Prostate gland (tissue), 2 donors: ENCODE data around the gene APOD. TPM values are rescaled to one million over a fixed set of nuclear protein-coding genes. Genes with fewer than 3 reads are reported as not detected.

ENCODE experiments used
- DNase-seq: peaks from one replicate; pipeline ENCODE4 v3.0.0-alpha.2; 2019; ENCODE audit warnings: low spot score
- H3K27ac ChIP-seq, 2 donors: fragments of 200-600 bp; sonication (generic); 2 replicates each; pipeline ENCODE4 v1.5.1; 2017 to 2019
- H3K27me3 ChIP-seq: fragments of 200-600 bp; sonication (generic); replicated peaks from 2 replicates; pipeline ENCODE4 v1.5.1; 2019; ENCODE audit not compliant: insufficient read depth
- H3K36me3 ChIP-seq, 2 donors: fragments of 200-600 bp; sonication (generic); 1 replicate in 1 of 2; 2 replicates in 1 of 2; pipeline versions ENCODE4 v1.5.1 to v1.8.1; 2017 to 2019
- H3K4me1 ChIP-seq: fragments of 200-600 bp; sonication (generic); replicated peaks from 2 replicates; pipeline ENCODE4 v1.5.1; 2019
- H3K4me3 ChIP-seq, 2 donors: fragments of 200-600 bp; sonication (generic); 2 replicates each; pipeline ENCODE4 v1.5.1; 2017 to 2019
- H3K9me3 ChIP-seq: fragments of 200-600 bp; sonication (generic); 2 replicates; pipeline ENCODE4 v1.5.1; 2017
- POLR2A ChIP-seq: fragments of 450-650 bp; IDR thresholded peaks from one replicate; pipeline ENCODE4 v1.6.1; 2016; ENCODE audit warnings: antibody characterized with exemption, mild to moderate bottlenecking
- POLR2AphosphoS5 ChIP-seq: sonication (generic); formaldehyde crosslinking; IDR thresholded peaks from one replicate; pipeline ENCODE4 v1.6.1; 2017; ENCODE audit warnings: antibody characterized with exemption
- WGBS: methylation state at CpG from one replicate; pipeline ENCODE4 v1.1.5; 2018; 5-methylcytosine and 5-hydroxymethylcytosine counted together
- intact Hi-C: fragments of 100-400 bp; cut with DNase I; formaldehyde crosslinking; loops from one replicate; pipeline ENCODE4 v1.14.2; 2022
- total RNA-seq, 2 donors: library from RNA; depleted of rRNA; stranded (reverse); fragments of >200 nt; gene quantifications; one replicate each; pipeline ENCODE4 v1.1.0, GENCODE V29; 2016
- TF ChIP-seq, protein P1 (sequence below), 4 experiments: fragments of 200-600 bp in 2 of 4; fragments of 450-650 bp in 2 of 4; sonication (generic) in 2 of 4; IDR thresholded peaks; 1 replicate in 3 of 4; 2 replicates in 1 of 4; pipeline ENCODE4 v1.5.1; 2016 to 2019; ENCODE audit warnings: antibody characterized with exemption in 4 of 4, mild to moderate bottlenecking in 2 of 4, moderate library complexity in 2 of 4

APOD gene
- total RNA-seq, 2 donors from 2014 or later = 52.4 to 121 TPM

DNA sequence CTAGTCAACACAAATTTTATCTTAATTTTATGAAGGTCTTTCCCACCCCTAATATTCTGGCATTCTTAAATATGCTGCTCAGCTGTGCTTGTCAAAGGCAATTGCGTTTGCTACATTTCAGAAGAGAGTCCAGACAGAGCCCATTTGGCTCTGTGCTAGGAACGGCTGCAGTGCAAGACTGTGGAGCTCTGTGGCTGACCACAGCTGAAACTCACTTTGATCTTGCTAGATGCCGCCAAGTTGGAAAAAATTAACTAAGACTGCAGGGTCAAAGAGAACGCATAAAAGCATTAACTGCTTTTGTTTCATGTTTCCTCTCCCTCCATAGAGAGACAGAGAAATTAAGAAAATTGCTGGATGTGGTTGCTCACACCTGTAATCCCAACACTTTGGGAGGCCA lies 33.0 kb downstream of the APOD start:
- Histone ChIP-seq H3K27me3 (no peaks in the 10 kb centered on the region), H3K4me3 (no peak overlapping the region), H3K9me3 (no peaks in the 10 kb centered on the region), H3K4me1 (no peaks in the 10 kb centered on the region), H3K36me3 (no peaks in the 10 kb centered on the region), H3K27ac (peak overlapping the region in 1 of 2 donors; percentile 6)
- WGBS = 58% methylated on average over 4 of the region's 4 CpGs
- intact Hi-C loops = no loop called here
- no peak for TF ChIP-seq POLR2AphosphoS5
- TF ChIP-seq POLR2A = no peak
- TF ChIP-seq, protein P1, sequence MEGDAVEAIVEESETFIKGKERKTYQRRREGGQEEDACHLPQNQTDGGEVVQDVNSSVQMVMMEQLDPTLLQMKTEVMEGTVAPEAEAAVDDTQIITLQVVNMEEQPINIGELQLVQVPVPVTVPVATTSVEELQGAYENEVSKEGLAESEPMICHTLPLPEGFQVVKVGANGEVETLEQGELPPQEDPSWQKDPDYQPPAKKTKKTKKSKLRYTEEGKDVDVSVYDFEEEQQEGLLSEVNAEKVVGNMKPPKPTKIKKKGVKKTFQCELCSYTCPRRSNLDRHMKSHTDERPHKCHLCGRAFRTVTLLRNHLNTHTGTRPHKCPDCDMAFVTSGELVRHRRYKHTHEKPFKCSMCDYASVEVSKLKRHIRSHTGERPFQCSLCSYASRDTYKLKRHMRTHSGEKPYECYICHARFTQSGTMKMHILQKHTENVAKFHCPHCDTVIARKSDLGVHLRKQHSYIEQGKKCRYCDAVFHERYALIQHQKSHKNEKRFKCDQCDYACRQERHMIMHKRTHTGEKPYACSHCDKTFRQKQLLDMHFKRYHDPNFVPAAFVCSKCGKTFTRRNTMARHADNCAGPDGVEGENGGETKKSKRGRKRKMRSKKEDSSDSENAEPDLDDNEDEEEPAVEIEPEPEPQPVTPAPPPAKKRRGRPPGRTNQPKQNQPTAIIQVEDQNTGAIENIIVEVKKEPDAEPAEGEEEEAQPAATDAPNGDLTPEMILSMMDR (IDR thresholded peaks at IDR 0.05) = no peak
- DNase-seq = no peak

DNA sequence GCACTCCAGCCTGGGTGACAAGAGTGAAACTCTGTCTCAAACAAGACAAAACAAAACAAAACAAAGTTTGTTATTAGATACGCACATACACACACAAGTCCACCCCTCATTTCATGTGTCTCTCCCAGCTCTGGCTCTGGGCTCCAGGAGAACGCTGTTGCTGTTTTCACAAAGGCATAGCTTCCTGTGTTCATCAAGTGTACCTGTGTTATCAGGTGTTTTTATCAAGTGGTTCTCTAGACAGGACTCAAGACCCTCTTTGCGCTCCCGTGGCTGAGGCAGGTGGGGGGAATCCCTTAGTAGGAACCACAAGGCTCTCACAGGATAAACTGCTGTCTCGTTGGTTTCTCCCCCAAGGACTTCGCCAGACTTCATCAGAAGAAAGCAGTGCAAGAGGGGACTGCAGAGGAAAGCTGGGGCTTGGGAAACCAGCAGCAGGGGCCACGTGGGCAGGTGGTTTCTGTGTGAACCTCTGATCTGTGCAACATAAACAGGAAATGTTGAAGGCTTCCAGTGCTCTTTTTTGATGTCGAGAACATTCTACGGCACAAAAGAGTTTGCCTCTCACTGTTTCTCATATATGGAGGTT lies 33.7 kb downstream of the APOD start:
- TF ChIP-seq POLR2AphosphoS5 (peak; percentile 20), POLR2A (no peak)
- TF ChIP-seq, protein P1 (IDR thresholded peaks at IDR 0.05) = no peak
- H3K27ac ChIP-seq = no peak overlapping the region
- H3K36me3 ChIP-seq = no peaks in the 10 kb centered on the region
- no peaks in the 10 kb centered on the region for H3K9me3 ChIP-seq
- intact Hi-C loops = loop anchor here (10.0 kb wide), 1 partner anchor 105 kb away; the partner anchor contains the start of gene ACAP2
- H3K4me3 ChIP-seq = no peak overlapping the region
- H3K27me3 ChIP-seq = no peaks in the 10 kb centered on the region
- WGBS = 58% methylated on average over 9 of the region's 9 CpGs
- DNase-seq = no peak
- no peaks in the 10 kb centered on the region for H3K4me1 ChIP-seq

DNA sequence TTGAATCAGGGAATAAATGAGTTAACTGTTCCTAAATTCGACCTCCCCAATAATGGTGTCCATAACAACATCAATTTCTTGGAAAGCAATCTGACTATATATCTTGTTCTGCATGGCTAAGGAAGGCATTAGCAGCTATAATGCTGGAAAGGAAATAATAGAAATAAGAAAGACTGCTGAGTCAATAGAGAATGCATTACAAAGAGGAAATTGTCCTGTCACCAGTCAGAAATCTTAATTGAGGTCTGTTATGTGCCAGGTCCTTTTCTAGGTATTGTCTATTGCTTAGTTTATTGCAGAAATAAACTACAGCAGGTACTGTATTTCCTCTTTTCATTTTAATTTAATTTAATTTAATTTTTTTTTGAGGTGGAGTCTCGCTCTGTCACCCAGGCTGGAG lies 34.8 kb downstream of the APOD start:
- Histone ChIP-seq H3K27me3 (no peaks in the 10 kb centered on the region), H3K27ac (no peak overlapping the region), H3K9me3 (no peaks in the 10 kb centered on the region), H3K4me3 (no peak overlapping the region), H3K36me3 (no peaks in the 10 kb centered on the region), H3K4me1 (no peaks in the 10 kb centered on the region)
- TF ChIP-seq POLR2AphosphoS5 (no peak), POLR2A (no peak)
- TF ChIP-seq, protein P1 (IDR thresholded peaks at IDR 0.05) = no peak
- WGBS = 52% methylated on average over 2 of the region's 2 CpGs
- DNase-seq = no peak
- intact Hi-C loops = loop anchor here (10.0 kb wide), 1 partner anchor 104 kb away; the partner anchor contains the start of gene ACAP2

DNA sequence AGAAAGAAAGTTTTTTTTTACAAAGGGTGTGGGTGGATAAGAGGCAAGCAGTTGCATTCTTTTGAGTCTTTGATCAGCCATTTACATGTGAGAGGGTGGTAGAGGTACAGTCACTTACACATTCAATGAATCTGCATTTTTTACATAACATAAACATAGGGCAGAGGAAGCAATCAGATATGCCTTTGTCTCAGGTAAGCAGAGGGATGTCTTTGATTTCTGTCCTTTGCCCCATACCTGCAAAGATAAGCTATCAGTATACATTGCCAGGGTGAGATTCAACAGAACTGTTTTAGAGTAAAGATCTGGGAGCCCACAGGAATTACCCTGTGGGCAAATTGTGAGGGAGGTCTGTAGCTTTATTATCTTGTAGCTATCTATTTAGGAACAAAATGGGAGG lies 35.2 kb downstream of the APOD start:
- DNase-seq = no peak
- Histone ChIP-seq H3K9me3 (no peaks in the 10 kb centered on the region), H3K36me3 (no peaks in the 10 kb centered on the region), H3K27ac (no peak overlapping the region), H3K4me1 (no peaks in the 10 kb centered on the region), H3K27me3 (no peaks in the 10 kb centered on the region), H3K4me3 (no peak overlapping the region)
- TF ChIP-seq POLR2A = no peak
- TF ChIP-seq, protein P1 (IDR thresholded peaks at IDR 0.05) = no peak
- no peak for TF ChIP-seq POLR2AphosphoS5
- intact Hi-C loops = loop anchor here (10.0 kb wide), 1 partner anchor 104 kb away; the partner anchor contains the start of gene ACAP2

DNA sequence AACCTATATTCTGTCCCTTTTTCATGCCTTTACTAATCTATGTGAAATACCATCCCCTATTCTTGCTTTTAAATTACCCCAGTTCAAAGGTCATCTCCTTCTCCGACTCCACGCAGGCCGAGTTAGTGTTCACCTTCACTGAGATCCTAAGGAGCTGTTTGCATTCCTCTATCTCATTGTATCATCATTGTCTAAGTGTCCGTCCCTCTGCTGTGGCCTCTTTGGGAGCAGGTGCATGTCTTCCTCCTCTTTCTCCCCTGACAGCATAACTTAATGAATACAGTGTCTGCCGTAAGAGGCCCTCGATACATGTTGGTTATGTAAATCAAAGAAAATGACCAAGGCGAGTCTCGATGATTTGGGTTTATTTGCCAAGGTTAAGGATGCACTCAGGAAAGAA lies 35.7 kb downstream of the APOD start:
- no peaks in the 10 kb centered on the region for H3K4me1 ChIP-seq
- H3K9me3 ChIP-seq = no peaks in the 10 kb centered on the region
- no peak overlapping the region for H3K4me3 ChIP-seq
- no peaks in the 10 kb centered on the region for H3K27me3 ChIP-seq
- no peak for TF ChIP-seq POLR2A
- no peak for TF ChIP-seq POLR2AphosphoS5
- TF ChIP-seq, protein P1 (IDR thresholded peaks at IDR 0.05) = no peak
- 66% methylated on average over 8 of the region's 8 CpGs for WGBS
- H3K27ac ChIP-seq = no peak overlapping the region
- no peak for DNase-seq
- H3K36me3 ChIP-seq = no peaks in the 10 kb centered on the region
- intact Hi-C loops = loop anchor here (10.0 kb wide), 1 partner anchor 103 kb away; the partner anchor contains the start of gene ACAP2
